Breast epithelium (tissue), 3 donors: Measurements from ENCODE around the gene LGALS7.

Source experiments
- POLR2A ChIP-seq: fragments of 450-650 bp; IDR thresholded peaks from one replicate; pipeline ENCODE4 v1.6.1; 2016; ENCODE audit warnings: antibody characterized with exemption, mild to moderate bottlenecking, moderate library complexity
- POLR2AphosphoS5 ChIP-seq, 3 donors: sonication (generic); formaldehyde crosslinking; IDR thresholded peaks; one replicate each; pipeline ENCODE4 v1.6.1; 2017; ENCODE audit warnings: antibody characterized with exemption in 3 of 3
- TF ChIP-seq, protein P1 (sequence below), 3 donors: fragments of 450-650 bp; IDR thresholded peaks; one replicate each; pipeline ENCODE4 v1.5.1; 2016 to 2017; ENCODE audit warnings: antibody characterized with exemption in 3 of 3, mild to moderate bottlenecking in 3 of 3, moderate library complexity in 3 of 3

GRCh38 chr19:38727306-38727867, 45.9 kb downstream of the LGALS7 start:
- TF ChIP-seq POLR2A (no peak), POLR2AphosphoS5 (IDR thresholded peaks at IDR 0.05) (no peak)
- TF ChIP-seq, protein P1, sequence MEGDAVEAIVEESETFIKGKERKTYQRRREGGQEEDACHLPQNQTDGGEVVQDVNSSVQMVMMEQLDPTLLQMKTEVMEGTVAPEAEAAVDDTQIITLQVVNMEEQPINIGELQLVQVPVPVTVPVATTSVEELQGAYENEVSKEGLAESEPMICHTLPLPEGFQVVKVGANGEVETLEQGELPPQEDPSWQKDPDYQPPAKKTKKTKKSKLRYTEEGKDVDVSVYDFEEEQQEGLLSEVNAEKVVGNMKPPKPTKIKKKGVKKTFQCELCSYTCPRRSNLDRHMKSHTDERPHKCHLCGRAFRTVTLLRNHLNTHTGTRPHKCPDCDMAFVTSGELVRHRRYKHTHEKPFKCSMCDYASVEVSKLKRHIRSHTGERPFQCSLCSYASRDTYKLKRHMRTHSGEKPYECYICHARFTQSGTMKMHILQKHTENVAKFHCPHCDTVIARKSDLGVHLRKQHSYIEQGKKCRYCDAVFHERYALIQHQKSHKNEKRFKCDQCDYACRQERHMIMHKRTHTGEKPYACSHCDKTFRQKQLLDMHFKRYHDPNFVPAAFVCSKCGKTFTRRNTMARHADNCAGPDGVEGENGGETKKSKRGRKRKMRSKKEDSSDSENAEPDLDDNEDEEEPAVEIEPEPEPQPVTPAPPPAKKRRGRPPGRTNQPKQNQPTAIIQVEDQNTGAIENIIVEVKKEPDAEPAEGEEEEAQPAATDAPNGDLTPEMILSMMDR (IDR thresholded peaks at IDR 0.05), result no peak
